ENCODE measurements around the gene RDH5. TPM values are rescaled to one million over a fixed set of nuclear protein-coding genes. Genes with fewer than 3 reads are reported as not detected.

The RDH5 gene
- total RNA-seq, 3 donors from 2014 or later (not counting 1 experiment from before 2014, with no cell fraction given) = 9.6 to 19.0 (median 10.1) TPM

GRCh38 chr12:55733021-55733555 lies 12.9 kb downstream of the RDH5 start:
- intact Hi-C loops (cut with micrococcal nuclease) = loop anchor here (10.0 kb wide), 1 partner anchor 452 kb away; the partner anchor contains the start of gene SMARCC2
- ATAC-seq = no peak

GRCh38 chr12:55733858-55734257 lies 13.7 kb downstream of the RDH5 start:
- no peaks in the 10 kb centered on the region for H3K36me3 Mint-ChIP-seq
- TF ChIP-seq CTCF (IDR thresholded peaks at IDR 0.05) = no peak
- no peak overlapping the region for H3K4me3 Mint-ChIP-seq
- DNase-seq (no peak), ATAC-seq (no peak)
- H3K27me3 Mint-ChIP-seq (ENCODE audit: low read depth in 2 of 2) = no peaks in the 10 kb centered on the region
- intact Hi-C loops (cut with micrococcal nuclease) = loop anchor here (10.0 kb wide), 1 partner anchor 451 kb away; the partner anchor contains the start of gene SMARCC2
- no peaks in the 10 kb centered on the region for H3K9me3 Mint-ChIP-seq
- Histone ChIP-seq H3K27me3 (ENCODE audit: control insufficient read depth, insufficient read depth, low read length) (no peaks in the 10 kb centered on the region), H3K4me1 (ENCODE audit: control insufficient read depth, insufficient read depth, low read length) (peaks cover 59% of the 10 kb centered on the region), H3K36me3 (ENCODE audit: control insufficient read depth, insufficient read depth, low read length) (no peaks in the 10 kb centered on the region), H3K27ac (ENCODE audit: low read length) (no peak overlapping the region), H3K9me3 (ENCODE audit: control insufficient read depth, insufficient read depth, low read length) (no peaks in the 10 kb centered on the region), H3K4me3 (ENCODE audit: low read length) (no peak overlapping the region)
- WGBS (ENCODE audit: insufficient coverage) = 91% methylated on average over 2 of the region's 2 CpGs
- H3K27ac Mint-ChIP-seq = no peak overlapping the region
- peaks cover 44 to 59% of the 10 kb centered on the region in 2 donors for H3K4me1 Mint-ChIP-seq

More at GRCh38 chr12:55733021-55733555, 12.9 kb downstream of the RDH5 start:
- Histone ChIP-seq H3K4me3 (ENCODE audit: low read length) (no peak overlapping the region), H3K9me3 (ENCODE audit: control insufficient read depth, insufficient read depth, low read length) (no peaks in the 10 kb centered on the region), H3K36me3 (ENCODE audit: control insufficient read depth, insufficient read depth, low read length) (no peaks in the 10 kb centered on the region), H3K27me3 (ENCODE audit: control insufficient read depth, insufficient read depth, low read length) (no peaks in the 10 kb centered on the region), H3K4me1 (ENCODE audit: control insufficient read depth, insufficient read depth, low read length) (peaks cover 54% of the 10 kb centered on the region), H3K27ac (ENCODE audit: low read length) (no peak overlapping the region)
- TF ChIP-seq CTCF (IDR thresholded peaks at IDR 0.05) = no peak
- H3K27ac Mint-ChIP-seq = no peak overlapping the region
- H3K9me3 Mint-ChIP-seq = no peaks in the 10 kb centered on the region
- peaks cover 37 to 54% of the 10 kb centered on the region in 2 donors for H3K4me1 Mint-ChIP-seq
- no peaks in the 10 kb centered on the region for H3K27me3 Mint-ChIP-seq (ENCODE audit: low read depth in 2 of 2)
- WGBS (ENCODE audit: insufficient coverage) = 95% methylated on average over 14 of the region's 14 CpGs
- H3K4me3 Mint-ChIP-seq = no peak overlapping the region
- no peaks in the 10 kb centered on the region for H3K36me3 Mint-ChIP-seq
- no peak for DNase-seq

GRCh38 chr12:55734595-55734994 lies 14.4 kb downstream of the RDH5 start:
- Histone ChIP-seq H3K36me3 (ENCODE audit: control insufficient read depth, insufficient read depth, low read length) (no peaks in the 10 kb centered on the region), H3K27ac (ENCODE audit: low read length) (no peak overlapping the region), H3K9me3 (ENCODE audit: control insufficient read depth, insufficient read depth, low read length) (no peaks in the 10 kb centered on the region), H3K4me1 (ENCODE audit: control insufficient read depth, insufficient read depth, low read length) (peaks cover 54% of the 10 kb centered on the region), H3K4me3 (ENCODE audit: low read length) (no peak overlapping the region), H3K27me3 (ENCODE audit: control insufficient read depth, insufficient read depth, low read length) (no peaks in the 10 kb centered on the region)
- no peak for DNase-seq
- intact Hi-C loops (cut with micrococcal nuclease) = loop anchor here (10.0 kb wide), 1 partner anchor 450 kb away; the partner anchor contains the start of gene SMARCC2
- peaks cover 43 to 54% of the 10 kb centered on the region in 2 donors for H3K4me1 Mint-ChIP-seq
- 89% methylated on average over 3 of the region's 3 CpGs for WGBS (ENCODE audit: insufficient coverage)
- no peak overlapping the region for H3K4me3 Mint-ChIP-seq
- no peaks in the 10 kb centered on the region for H3K9me3 Mint-ChIP-seq
- H3K27ac Mint-ChIP-seq = no peak overlapping the region
- no peak for TF ChIP-seq CTCF (IDR thresholded peaks at IDR 0.05)
- H3K36me3 Mint-ChIP-seq = no peaks in the 10 kb centered on the region
- H3K27me3 Mint-ChIP-seq (ENCODE audit: low read depth in 2 of 2) = no peaks in the 10 kb centered on the region
- ATAC-seq = no peak

- no peaks in the 10 kb centered on the region for H3K36me3 Mint-ChIP-seq
- peaks cover 28 to 39% of the 10 kb centered on the region in 2 donors for H3K4me1 Mint-ChIP-seq
- no peaks in the 10 kb centered on the region for H3K9me3 Mint-ChIP-seq
- H3K27me3 Mint-ChIP-seq (ENCODE audit: low read depth in 2 of 2) = no peaks in the 10 kb centered on the region
- no peaks in the 10 kb centered on the region for H3K9me3 ChIP-seq (ENCODE audit: control insufficient read depth, insufficient read depth, low read length)
- peaks cover 39% of the 10 kb centered on the region for H3K4me1 ChIP-seq (ENCODE audit: control insufficient read depth, insufficient read depth, low read length)
- WGBS (ENCODE audit: insufficient coverage) = 86% methylated on average over 3 of the region's 3 CpGs
- no peak overlapping the region for H3K27ac ChIP-seq (ENCODE audit: low read length)
- ATAC-seq = no peak
- DNase-seq = no peak
- intact Hi-C loops (cut with micrococcal nuclease) = loop anchor here (5.0 to 10.0 kb wide), 3 partner anchors 81 to 449 kb away; partner anchors contain the start of genes ORMDL2, SARNP and SMARCC2
- H3K36me3 ChIP-seq (ENCODE audit: control insufficient read depth, insufficient read depth, low read length) = no peaks in the 10 kb centered on the region
- H3K27ac Mint-ChIP-seq = no peak overlapping the region
- H3K27me3 ChIP-seq (ENCODE audit: control insufficient read depth, insufficient read depth, low read length) = no peaks in the 10 kb centered on the region
- TF ChIP-seq CTCF (IDR thresholded peaks at IDR 0.05) = no peak
- no peak overlapping the region for H3K4me3 Mint-ChIP-seq
- H3K4me3 ChIP-seq (ENCODE audit: low read length) = no peak overlapping the region
Observed at GRCh38 chr12:55736076-55736475, 15.9 kb downstream of the RDH5 start.
